Measurements from ENCODE around the gene SLC25A45. TPM values are rescaled to one million over a fixed set of nuclear protein-coding genes. Genes with fewer than 3 reads are reported as not detected.

SLC25A45 gene, protein sequence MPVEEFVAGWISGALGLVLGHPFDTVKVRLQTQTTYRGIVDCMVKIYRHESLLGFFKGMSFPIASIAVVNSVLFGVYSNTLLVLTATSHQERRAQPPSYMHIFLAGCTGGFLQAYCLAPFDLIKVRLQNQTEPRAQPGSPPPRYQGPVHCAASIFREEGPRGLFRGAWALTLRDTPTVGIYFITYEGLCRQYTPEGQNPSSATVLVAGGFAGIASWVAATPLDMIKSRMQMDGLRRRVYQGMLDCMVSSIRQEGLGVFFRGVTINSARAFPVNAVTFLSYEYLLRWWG
- total RNA-seq: 1.6 and 1.9 TPM in 2 replicates

DNA sequence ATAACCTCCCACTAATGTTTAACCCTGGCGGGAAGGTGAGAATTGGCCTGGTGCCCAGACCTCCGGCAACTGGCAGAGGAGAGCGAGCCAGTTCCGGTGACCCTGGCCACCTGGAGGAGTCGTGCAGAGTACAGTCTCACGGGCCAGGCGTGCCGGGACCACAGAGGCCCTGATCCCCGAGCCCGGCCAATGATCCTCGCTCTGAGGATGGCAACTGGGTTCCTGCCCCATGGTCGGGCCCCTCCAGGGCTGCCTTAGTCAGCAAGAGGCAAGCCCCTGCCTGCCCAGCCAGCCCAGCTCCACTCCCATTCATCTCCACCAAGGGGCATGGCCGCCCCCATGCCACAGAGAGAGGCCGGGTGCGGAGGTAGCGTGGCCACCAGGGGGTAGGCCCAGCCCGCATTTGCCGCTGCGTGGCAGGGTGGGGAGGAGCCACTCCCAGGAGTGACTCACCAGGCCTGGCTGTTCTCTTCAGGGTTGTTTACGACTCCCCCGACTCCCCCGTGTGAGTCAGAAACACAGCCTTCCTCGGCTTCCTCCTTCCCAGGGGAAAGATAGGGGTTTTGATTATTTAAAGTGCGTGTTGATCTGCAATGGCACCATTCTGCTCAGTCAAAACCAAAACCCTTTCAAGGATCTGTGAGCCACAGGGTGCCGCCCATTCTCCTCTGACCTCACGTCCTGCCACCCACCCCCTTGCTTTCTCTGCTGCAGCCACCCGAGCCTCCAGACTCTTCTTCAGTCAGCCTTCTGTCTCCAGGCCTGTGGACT lies at the start of gene SLC25A45:
Gene SLC25A45 (minus strand): TSS at position 614 of the 771 bp plus-strand sequence. CDS start 695 bp downstream, outside the sequence.

DNA sequence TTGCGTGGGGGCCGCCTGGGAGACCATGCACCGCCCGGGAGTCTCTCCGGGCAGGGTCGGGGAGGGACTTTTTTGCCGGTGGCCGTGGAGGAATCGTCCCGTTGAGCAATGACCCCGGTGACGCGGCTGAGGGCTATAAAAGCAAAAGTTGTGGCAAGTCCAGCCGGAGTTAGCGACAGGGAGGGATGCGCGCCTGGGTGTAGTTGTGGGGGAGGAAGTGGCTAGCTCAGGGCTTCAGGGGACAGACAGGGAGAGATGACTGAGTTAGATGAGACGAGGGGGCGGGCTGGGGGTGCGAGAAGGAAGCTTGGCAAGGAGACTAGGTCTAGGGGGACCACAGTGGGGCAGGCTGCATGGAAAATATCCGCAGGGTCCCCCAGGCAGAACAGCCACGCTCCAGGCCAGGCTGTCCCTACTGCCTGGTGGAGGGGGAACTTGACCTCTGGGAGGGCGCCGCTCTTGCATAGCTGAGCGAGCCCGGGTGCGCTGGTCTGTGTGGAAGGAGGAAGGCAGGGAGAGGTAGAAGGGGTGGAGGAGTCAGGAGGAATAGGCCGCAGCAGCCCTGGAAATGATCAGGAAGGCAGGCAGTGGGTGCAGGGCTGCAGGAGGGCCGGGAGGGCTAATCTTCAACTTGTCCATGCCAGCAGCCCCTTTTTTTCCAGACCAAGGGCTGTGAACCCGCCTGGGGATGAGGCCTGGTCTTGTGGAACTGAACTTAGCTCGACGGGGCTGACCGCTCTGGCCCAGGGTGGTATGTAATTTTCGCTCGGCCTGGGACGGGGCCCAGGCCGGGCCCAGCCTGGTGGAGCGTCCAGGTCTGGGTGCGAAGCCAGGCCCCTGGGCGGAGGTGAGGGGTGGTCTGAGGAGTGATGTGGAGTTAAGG lies 40.4 kb upstream of the SLC25A45 start, which contains the start of gene NEAT1:
Gene NEAT1 (plus strand): TSS at position 166 of the 883 bp plus-strand sequence.

DNA sequence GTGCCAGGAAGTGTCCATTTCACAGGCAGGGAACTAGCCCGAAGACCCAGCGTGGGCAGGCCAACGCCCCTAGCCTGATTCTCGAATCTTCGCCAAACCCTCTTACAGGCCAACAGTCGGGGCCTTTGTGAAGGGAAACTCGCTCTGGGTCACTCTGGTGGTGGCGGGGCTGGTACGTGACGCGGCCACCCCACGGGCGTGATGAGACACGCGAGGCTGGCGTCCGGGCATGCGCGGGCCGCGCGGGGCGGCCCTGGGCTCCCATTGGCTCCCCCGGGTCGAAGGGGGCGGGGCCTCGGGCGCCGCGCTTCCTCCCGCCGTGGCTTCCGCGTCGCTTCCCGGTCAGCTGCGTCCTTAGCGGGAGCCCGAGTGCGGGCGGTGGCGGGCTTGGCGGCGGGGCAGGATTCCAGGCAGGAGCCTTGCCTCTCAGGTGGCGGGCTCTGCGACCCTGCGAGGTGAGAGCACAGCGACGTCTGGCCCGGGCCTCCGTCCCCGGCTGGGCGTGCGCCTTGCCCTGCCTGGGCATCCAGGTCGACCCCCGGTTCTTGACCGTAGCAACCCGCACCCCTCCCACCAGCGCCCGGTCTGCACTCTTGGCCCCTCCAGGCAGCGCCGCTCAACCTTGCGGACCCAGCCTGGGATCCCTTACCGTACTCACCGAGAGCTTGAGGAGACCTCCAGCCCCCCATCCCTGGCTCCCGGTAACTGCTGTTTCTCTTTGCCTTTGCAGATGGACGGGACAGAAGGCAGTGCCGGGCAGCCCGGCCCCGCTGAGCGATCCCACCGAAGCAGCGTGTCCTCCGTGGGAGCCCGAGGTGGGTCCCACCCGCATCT lies 4.1 kb upstream of the SLC25A45 start, which contains the start of gene FRMD8:
Gene FRMD8 (plus strand): TSS at position 331 of the 834 bp plus-strand sequence. CDS start 400 bp downstream, at position 731.

DNA sequence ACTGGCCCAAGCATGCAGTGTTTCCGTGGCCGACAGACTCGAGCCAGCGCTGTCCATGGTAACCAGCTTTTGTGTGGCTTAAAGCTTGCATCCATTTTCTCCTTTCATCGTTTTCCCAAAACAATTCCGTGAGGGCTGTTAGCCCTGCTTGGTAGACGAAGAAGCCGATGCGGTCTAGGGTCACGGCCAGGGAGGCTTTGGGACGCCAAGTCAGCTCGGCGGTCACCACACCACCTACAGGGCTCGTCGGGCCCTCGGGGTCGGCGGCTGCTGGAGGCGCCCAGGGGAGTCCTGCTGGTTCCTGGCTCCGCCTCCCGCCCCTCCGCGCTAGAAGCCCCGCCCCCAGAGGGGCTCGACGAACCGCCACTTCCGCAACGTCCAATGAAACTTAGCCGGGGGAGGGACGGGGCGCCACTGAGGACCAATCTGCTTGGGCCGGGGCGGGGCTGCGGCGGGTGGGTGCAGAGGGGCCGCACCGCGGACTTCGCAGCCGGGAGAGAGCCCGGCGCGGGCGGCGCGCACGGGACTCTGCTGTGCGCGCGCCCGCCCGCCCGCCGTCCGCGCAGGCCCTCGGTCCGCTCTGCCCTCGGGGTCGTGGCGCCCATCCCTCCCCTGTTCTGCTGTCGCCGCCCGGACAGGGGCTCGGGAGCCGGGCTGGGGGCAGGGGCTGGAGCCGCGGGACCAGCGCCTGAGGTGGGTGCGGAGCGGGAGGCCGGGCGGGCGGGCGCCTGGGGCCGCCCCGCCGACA lies 28.0 kb downstream of the SLC25A45 start, which contains the start of gene TIGD3:
Gene TIGD3 (plus strand): TSS at position 487 of the 748 bp plus-strand sequence. CDS start 1,058 bp downstream, outside the sequence.

Other genes starting within 250 kb of the SLC25A45 start
- 16.8 and 18.1 TPM in 2 replicates for gene SYVN1, start 248.1 kb downstream of the SLC25A45 start, total RNA-seq
- gene SPDYC, start 212.4 kb downstream of the SLC25A45 start, total RNA-seq: not detected in 2 replicates
- 65.3 and 72.6 TPM in 2 replicates for gene CAPN1, start 200.7 kb downstream of the SLC25A45 start, total RNA-seq
- gene POLA2, start 120.7 kb downstream of the SLC25A45 start, total RNA-seq: 1.4 and 1.5 TPM in 2 replicates
- gene CDC42EP2, start 67.8 kb downstream of the SLC25A45 start, total RNA-seq: 15.0 and 23.2 TPM in 2 replicates
- gene DPF2, start 48.8 kb downstream of the SLC25A45 start, total RNA-seq: 26.5 and 27.7 TPM in 2 replicates
- gene TIGD3, start 27.9 kb downstream of the SLC25A45 start, total RNA-seq: 0.14 and 0.18 TPM in 2 replicates
- 15.8 and 27.3 TPM in 2 replicates for gene FRMD8, start 4.0 kb upstream of the SLC25A45 start, total RNA-seq
- 155 and 432 TPM in 2 replicates for gene NEAT1, start 40.2 kb upstream of the SLC25A45 start, total RNA-seq
- gene MALAT1, start 116.4 kb upstream of the SLC25A45 start, total RNA-seq: 9,122 and 13,115 TPM in 2 replicates
- gene SCYL1, start 142.4 kb upstream of the SLC25A45 start, total RNA-seq: 103 and 123 TPM in 2 replicates
- 19.3 and 40.2 TPM in 2 replicates for gene LTBP3, start 175.7 kb upstream of the SLC25A45 start, total RNA-seq
- gene ZNRD2, start 187.8 kb upstream of the SLC25A45 start, total RNA-seq: 32.0 and 32.6 TPM in 2 replicates
- 9.1 and 14.3 TPM in 2 replicates for gene FAM89B, start 189.9 kb upstream of the SLC25A45 start, total RNA-seq
- 30.4 and 35.2 TPM in 2 replicates for gene EHBP1L1, start 193.4 kb upstream of the SLC25A45 start, total RNA-seq
- gene KCNK7, start 213.2 kb upstream of the SLC25A45 start, total RNA-seq: 0.09 and 0.43 TPM in 2 replicates
- 13.1 and 16.9 TPM in 2 replicates for gene MAP3K11, start 231.6 kb upstream of the SLC25A45 start, total RNA-seq
- gene PCNX3, start 233.1 kb upstream of the SLC25A45 start, total RNA-seq: 8.4 and 12.6 TPM in 2 replicates